CD8-positive, alpha-beta memory T cell (primary cell): Measurements from ENCODE around the gene SYNRG. TPM values are rescaled to one million over a fixed set of nuclear protein-coding genes. Genes with fewer than 3 reads are reported as not detected.

Experiments
- polyA plus RNA-seq: library from polyadenylated mRNA; unstranded; fragments of 300-500 nt; fragmentation: Illumina TruSeq; gene quantifications from one replicate; pipeline ENCODE4 v1.2.3, GENCODE V29; 2021
- total RNA-seq, 2 experiments: library from RNA; stranded (reverse); gene quantifications; one replicate each; pipeline ENCODE4 v1.2.3, GENCODE V29; 2021

Gene SYNRG
- total and polyA plus RNA-seq, 3 experiments from 2014 or later: 42.3 to 104 (median 50.8) TPM

Other genes starting within 250 kb of the SYNRG start
- not detected for gene C17orf78, start 233.4 kb downstream of the SYNRG start, total RNA-seq
- not detected for gene C17orf78, start 233.4 kb downstream of the SYNRG start, polyA plus RNA-seq
- 10 to 100 TPM; 41.3 to 51.1 TPM for gene ACACA, start 202.6 kb downstream of the SYNRG start, total RNA-seq
- gene ACACA, start 202.6 kb downstream of the SYNRG start, polyA plus RNA-seq: 7.5 TPM
- 10 to 100 TPM; 42.3 to 46.0 TPM for gene TADA2A, start 202.5 kb downstream of the SYNRG start, total RNA-seq
- gene TADA2A, start 202.5 kb downstream of the SYNRG start, polyA plus RNA-seq: 12.8 TPM
- 10 to 100 TPM; 18.7 to 18.9 TPM for gene DUSP14, start 119.5 kb downstream of the SYNRG start, total RNA-seq
- 19.0 TPM for gene DUSP14, start 119.5 kb downstream of the SYNRG start, polyA plus RNA-seq
- gene DDX52, start 34.0 kb upstream of the SYNRG start, total RNA-seq: 10 to 100 TPM; 36.0 to 41.0 TPM
- gene DDX52, start 34.0 kb upstream of the SYNRG start, polyA plus RNA-seq: 14.7 TPM
- gene HNF1B, start 135.6 kb upstream of the SYNRG start, total RNA-seq: under 1 TPM; 0.22 to 0.73 TPM
- not detected for gene HNF1B, start 135.6 kb upstream of the SYNRG start, polyA plus RNA-seq